SK-N-SH treated with all-trans-retinoic acid at 6 μM for 48 hours (cell line): ENCODE results near the gene PAX3.

Source experiments
- ATAC-seq: fragments of 200-7000 bp; cut with Tn5 transposase; 3 replicates; pipeline ENCODE4 v1.9.1; 2020; ENCODE audit warnings: mild to moderate bottlenecking, moderate library complexity
- ARNTL ChIP-seq: fragments of 450-650 bp; formaldehyde crosslinking; IDR thresholded peaks from 2 replicates; pipeline ENCODE4 v1.5.0; 2020; ENCODE audit warnings: low read depth, mild to moderate bottlenecking, moderate library complexity, borderline replicate concordance
- BACH2 ChIP-seq: fragments of 250-450 bp; sonication (Bioruptor Pico); IDR thresholded peaks from 2 replicates; pipeline ENCODE4 v1.9.0; 2021; ENCODE audit warnings: mild to moderate bottlenecking, borderline replicate concordance
- CREB5 ChIP-seq: fragments of 250-450 bp; sonication (Bioruptor Pico); IDR thresholded peaks from 2 replicates; pipeline ENCODE4 v1.5.1; 2020; ENCODE audit warnings: low read depth, mild to moderate bottlenecking, moderate library complexity
- CSDC2 ChIP-seq: fragments of 250-450 bp; sonication (Bioruptor Pico); IDR thresholded peaks from 2 replicates; pipeline ENCODE4 v1.5.0; 2020; ENCODE audit warnings: mild to moderate bottlenecking, moderate library complexity
- CSRNP3 ChIP-seq: fragments of 250-450 bp; sonication (Bioruptor Pico); IDR thresholded peaks from 2 replicates; pipeline ENCODE4 v1.5.1; 2021; ENCODE audit warnings: mild to moderate bottlenecking, moderate library complexity
- ESRRG ChIP-seq: fragments of 250-450 bp; sonication (Bioruptor Pico); IDR thresholded peaks from 2 replicates; pipeline ENCODE4 v1.6.1; 2021; ENCODE audit warnings: mild to moderate bottlenecking
- GLIS3 ChIP-seq: fragments of 250-450 bp; sonication (Bioruptor Pico); IDR thresholded peaks from 2 replicates; pipeline ENCODE4 v1.5.0; 2020; ENCODE audit warnings: mild to moderate bottlenecking, moderate library complexity
- OSR1 ChIP-seq: fragments of 250-450 bp; sonication (Bioruptor Pico); IDR thresholded peaks from 2 replicates; pipeline ENCODE4 v1.8.0; 2022; ENCODE audit warnings: moderate library complexity, mild to moderate bottlenecking, inconsistent platforms
- PPARA ChIP-seq: fragments of 250-450 bp; sonication (Bioruptor Pico); IDR thresholded peaks from 2 replicates; pipeline ENCODE4 v1.5.0; 2020; ENCODE audit warnings: mild to moderate bottlenecking, borderline replicate concordance
- RARB ChIP-seq: fragments of 250-450 bp; sonication (Bioruptor Pico); IDR thresholded peaks from 2 replicates; pipeline ENCODE4 v1.8.0; 2021; ENCODE audit warnings: mild to moderate bottlenecking, moderate library complexity
- SNAI2 ChIP-seq: fragments of 250-450 bp; sonication (Bioruptor Pico); IDR thresholded peaks from 2 replicates; pipeline ENCODE4 v1.5.0; 2020; ENCODE audit warnings: mild to moderate bottlenecking, moderate library complexity
- TCF4 ChIP-seq: fragments of 250-450 bp; sonication (Bioruptor Pico); IDR thresholded peaks from 2 replicates; pipeline ENCODE4 v1.8.0; 2021; ENCODE audit warnings: mild to moderate bottlenecking, moderate library complexity, borderline replicate concordance
- TOX ChIP-seq: fragments of 250-450 bp; sonication (Bioruptor Pico); IDR thresholded peaks from 2 replicates; pipeline ENCODE4 v1.8.0; 2021; ENCODE audit warnings: mild to moderate bottlenecking, moderate library complexity, borderline replicate concordance
- ZC3H10 ChIP-seq: fragments of 250-450 bp; sonication (Bioruptor Pico); IDR thresholded peaks from 2 replicates; pipeline ENCODE4 v1.5.1; 2021; ENCODE audit warnings: mild to moderate bottlenecking, moderate library complexity
- ZFP3 ChIP-seq: fragments of 250-450 bp; sonication (Bioruptor Pico); IDR thresholded peaks from 2 replicates; pipeline ENCODE4 v1.5.0; 2020; ENCODE audit warnings: mild to moderate bottlenecking, moderate library complexity
- ZFP30 ChIP-seq: fragments of 450-650 bp; formaldehyde crosslinking; IDR thresholded peaks from 2 replicates; pipeline ENCODE4 v1.5.0; 2022; ENCODE audit warnings: mild to moderate bottlenecking, moderate library complexity
- ZNF565 ChIP-seq: fragments of 450-650 bp; formaldehyde crosslinking; conservative IDR thresholded peaks from 2 replicates; pipeline ENCODE4 v1.5.0; 2020; ENCODE audit warnings: low read depth, mild to moderate bottlenecking, moderate library complexity
- ZNF70 ChIP-seq: fragments of 450-650 bp; formaldehyde crosslinking; IDR thresholded peaks from 2 replicates; pipeline ENCODE4 v1.5.0; 2020; ENCODE audit warnings: mild to moderate bottlenecking, moderate library complexity
- ZNF8 ChIP-seq: fragments of 450-650 bp; formaldehyde crosslinking; IDR thresholded peaks from 2 replicates; pipeline ENCODE4 v1.5.0; 2020; ENCODE audit warnings: mild to moderate bottlenecking, moderate library complexity
- TF ChIP-seq, protein P1 (sequence below): fragments of 250-450 bp; sonication (Bioruptor Pico); IDR thresholded peaks from 2 replicates; pipeline ENCODE4 v1.8.0; 2020; ENCODE audit warnings: mild to moderate bottlenecking, moderate library complexity, borderline replicate concordance
- TF ChIP-seq, protein P2 (sequence below): fragments of 250-450 bp; sonication (Bioruptor Pico); IDR thresholded peaks from 2 replicates; pipeline ENCODE4 v1.5.0; 2020; ENCODE audit warnings: mild to moderate bottlenecking, moderate library complexity

Gene PAX3

GRCh38 chr2:222212571-222212970, 86.2 kb downstream of the PAX3 start:
- no peak for ATAC-seq
- no peak for TF ChIP-seq BACH2 (CRISPR knock-in tag)
- TF ChIP-seq, protein P1, sequence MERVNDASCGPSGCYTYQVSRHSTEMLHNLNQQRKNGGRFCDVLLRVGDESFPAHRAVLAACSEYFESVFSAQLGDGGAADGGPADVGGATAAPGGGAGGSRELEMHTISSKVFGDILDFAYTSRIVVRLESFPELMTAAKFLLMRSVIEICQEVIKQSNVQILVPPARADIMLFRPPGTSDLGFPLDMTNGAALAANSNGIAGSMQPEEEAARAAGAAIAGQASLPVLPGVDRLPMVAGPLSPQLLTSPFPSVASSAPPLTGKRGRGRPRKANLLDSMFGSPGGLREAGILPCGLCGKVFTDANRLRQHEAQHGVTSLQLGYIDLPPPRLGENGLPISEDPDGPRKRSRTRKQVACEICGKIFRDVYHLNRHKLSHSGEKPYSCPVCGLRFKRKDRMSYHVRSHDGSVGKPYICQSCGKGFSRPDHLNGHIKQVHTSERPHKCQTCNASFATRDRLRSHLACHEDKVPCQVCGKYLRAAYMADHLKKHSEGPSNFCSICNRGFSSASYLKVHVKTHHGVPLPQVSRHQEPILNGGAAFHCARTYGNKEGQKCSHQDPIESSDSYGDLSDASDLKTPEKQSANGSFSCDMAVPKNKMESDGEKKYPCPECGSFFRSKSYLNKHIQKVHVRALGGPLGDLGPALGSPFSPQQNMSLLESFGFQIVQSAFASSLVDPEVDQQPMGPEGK = no peak
- TF ChIP-seq OSR1 (CRISPR knock-in tag) = no peak
- no peak for TF ChIP-seq CSRNP3
- no peak for TF ChIP-seq ZFP3
- no peak for TF ChIP-seq GLIS3
- no peak for TF ChIP-seq ZC3H10
- TF ChIP-seq ZNF565 (CRISPR knock-in tag) = no peak
- TF ChIP-seq RARB (CRISPR knock-in tag) = no peak

- TF ChIP-seq, protein P2, sequence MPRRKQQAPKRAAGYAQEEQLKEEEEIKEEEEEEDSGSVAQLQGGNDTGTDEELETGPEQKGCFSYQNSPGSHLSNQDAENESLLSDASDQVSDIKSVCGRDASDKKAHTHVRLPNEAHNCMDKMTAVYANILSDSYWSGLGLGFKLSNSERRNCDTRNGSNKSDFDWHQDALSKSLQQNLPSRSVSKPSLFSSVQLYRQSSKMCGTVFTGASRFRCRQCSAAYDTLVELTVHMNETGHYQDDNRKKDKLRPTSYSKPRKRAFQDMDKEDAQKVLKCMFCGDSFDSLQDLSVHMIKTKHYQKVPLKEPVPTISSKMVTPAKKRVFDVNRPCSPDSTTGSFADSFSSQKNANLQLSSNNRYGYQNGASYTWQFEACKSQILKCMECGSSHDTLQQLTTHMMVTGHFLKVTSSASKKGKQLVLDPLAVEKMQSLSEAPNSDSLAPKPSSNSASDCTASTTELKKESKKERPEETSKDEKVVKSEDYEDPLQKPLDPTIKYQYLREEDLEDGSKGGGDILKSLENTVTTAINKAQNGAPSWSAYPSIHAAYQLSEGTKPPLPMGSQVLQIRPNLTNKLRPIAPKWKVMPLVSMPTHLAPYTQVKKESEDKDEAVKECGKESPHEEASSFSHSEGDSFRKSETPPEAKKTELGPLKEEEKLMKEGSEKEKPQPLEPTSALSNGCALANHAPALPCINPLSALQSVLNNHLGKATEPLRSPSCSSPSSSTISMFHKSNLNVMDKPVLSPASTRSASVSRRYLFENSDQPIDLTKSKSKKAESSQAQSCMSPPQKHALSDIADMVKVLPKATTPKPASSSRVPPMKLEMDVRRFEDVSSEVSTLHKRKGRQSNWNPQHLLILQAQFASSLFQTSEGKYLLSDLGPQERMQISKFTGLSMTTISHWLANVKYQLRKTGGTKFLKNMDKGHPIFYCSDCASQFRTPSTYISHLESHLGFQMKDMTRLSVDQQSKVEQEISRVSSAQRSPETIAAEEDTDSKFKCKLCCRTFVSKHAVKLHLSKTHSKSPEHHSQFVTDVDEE (CRISPR knock-in tag) = no peak
- TF ChIP-seq TCF4 (CRISPR knock-in tag) (no peak), BACH2 (CRISPR knock-in tag) (no peak), RARB (CRISPR knock-in tag) (no peak), TOX (no peak), ZNF70 (no peak), PPARA (CRISPR knock-in tag) (no peak), ARNTL (CRISPR knock-in tag) (no peak), OSR1 (CRISPR knock-in tag) (no peak), ZNF8 (CRISPR knock-in tag) (no peak), ESRRG (CRISPR knock-in tag) (no peak), SNAI2 (no peak), CREB5 (no peak), ZFP30 (CRISPR knock-in tag) (no peak), ZFP3 (no peak), CSRNP3 (no peak)
- TF ChIP-seq, protein P1 = no peak
- ATAC-seq = no peak
These were observed 90.6 kb downstream of the PAX3 start for GRCh38 chr2:222208010-222208690.

GRCh38 chr2:222205136-222205535, 93.7 kb downstream of the PAX3 start:
- no peak for ATAC-seq
- TF ChIP-seq ZFP30 (CRISPR knock-in tag) (no peak), TOX (no peak), RARB (CRISPR knock-in tag) (no peak), CSRNP3 (no peak), ZNF565 (CRISPR knock-in tag) (no peak), ZC3H10 (no peak), GLIS3 (no peak), ARNTL (CRISPR knock-in tag) (no peak), ZNF8 (CRISPR knock-in tag) (no peak), ZFP3 (no peak), CSDC2 (CRISPR knock-in tag) (no peak)
- TF ChIP-seq, protein P2 (CRISPR knock-in tag) = no peak
